SH-SY5Y (cell line): Measurements from ENCODE around the gene IL2RA.

ENCODE experiments used
- GATA2 ChIP-seq: IDR thresholded peaks from 2 replicates; pipeline ENCODE4 v1.6.1; 2011; ENCODE audit warnings: mild to moderate bottlenecking, low read depth, low read length
- GATA3 ChIP-seq: IDR thresholded peaks from 2 replicates; pipeline ENCODE4 v1.6.1; 2011; ENCODE audit warnings: low read depth, mild to moderate bottlenecking, low read length, moderate library complexity

DNA sequence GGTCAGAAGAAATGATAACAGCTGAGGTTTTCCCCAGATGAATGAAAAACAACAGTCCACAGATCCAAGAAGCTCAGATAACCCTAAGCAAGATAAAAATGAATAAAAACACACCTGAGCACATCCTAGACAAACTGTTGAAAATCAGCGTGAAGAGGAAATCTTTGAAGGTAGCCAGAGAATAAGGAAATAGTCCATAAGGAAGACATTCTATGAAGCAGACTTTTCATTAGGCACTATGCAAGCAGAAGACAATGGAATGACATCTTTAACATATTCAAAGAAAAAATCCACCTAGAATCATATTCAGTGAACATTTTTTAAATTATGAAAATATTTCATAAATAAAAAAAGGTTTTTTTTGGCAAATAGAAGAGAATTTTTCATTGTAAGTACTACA is 69.8 kb downstream of the IL2RA start:
- no peak for TF ChIP-seq GATA2
- no peak for TF ChIP-seq GATA3
